Stomach (tissue), 4 donors: ENCODE measurements around the gene VWA2.

Source experiments
- CTCF ChIP-seq, 7 experiments: fragments of 450-650 bp in 4 of 7; fragments of 200-600 bp in 3 of 7; sonication (generic) in 3 of 7; IDR thresholded peaks; one replicate each; pipeline ENCODE4 v1.5.1; 2016 to 2019; ENCODE audit warnings: antibody characterized with exemption in 7 of 7, control low read depth in 2 of 7, mild to moderate bottlenecking in 1 of 7
- EP300 ChIP-seq: sonication (generic); formaldehyde crosslinking; IDR thresholded peaks from one replicate; pipeline ENCODE4 v1.6.1; 2017; ENCODE audit warnings: antibody characterized with exemption
- POLR2A ChIP-seq, 4 donors: fragments of 450-650 bp; IDR thresholded peaks; one replicate each; pipeline ENCODE4 v1.6.1; 2016; ENCODE audit warnings: antibody characterized with exemption in 4 of 4, control low read depth in 2 of 4, mild to moderate bottlenecking in 1 of 4, moderate library complexity in 1 of 4
- POLR2AphosphoS5 ChIP-seq, 3 donors: sonication (generic); formaldehyde crosslinking; IDR thresholded peaks; one replicate each; pipeline ENCODE4 v1.6.1; 2016; ENCODE audit warnings: antibody characterized with exemption in 3 of 3

GRCh38 chr10:114309364-114309651, 70.3 kb downstream of the VWA2 start:
- TF ChIP-seq CTCF (IDR thresholded peaks at IDR 0.05) (no peak), POLR2A (IDR thresholded peaks at IDR 0.05) (no peak), POLR2AphosphoS5 (IDR thresholded peaks at IDR 0.05) (no peak), EP300 (no peak)
